ENCODE measurements around the gene ZBTB4.

DNA sequence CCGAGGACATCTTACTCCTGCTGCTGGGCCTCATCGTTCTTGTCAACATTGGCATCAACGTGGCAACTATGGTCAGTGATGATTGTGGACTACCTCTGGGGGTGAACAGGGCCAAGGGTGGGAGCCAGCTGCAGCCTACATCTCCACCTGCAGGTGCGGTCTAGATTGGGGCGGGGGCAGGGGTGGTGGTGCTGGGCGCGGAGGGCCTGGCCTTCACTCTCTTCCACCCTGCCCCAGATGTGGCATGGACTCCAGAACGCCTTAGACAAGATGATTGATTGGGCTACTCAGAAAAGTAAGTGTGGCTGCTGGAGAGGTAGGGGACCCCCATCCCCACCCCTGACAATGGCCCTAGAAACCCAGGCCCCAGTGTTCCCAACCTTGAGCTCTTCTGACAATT lies 53.7 kb downstream of the ZBTB4 start:
- TF ChIP-seq, protein P1, sequence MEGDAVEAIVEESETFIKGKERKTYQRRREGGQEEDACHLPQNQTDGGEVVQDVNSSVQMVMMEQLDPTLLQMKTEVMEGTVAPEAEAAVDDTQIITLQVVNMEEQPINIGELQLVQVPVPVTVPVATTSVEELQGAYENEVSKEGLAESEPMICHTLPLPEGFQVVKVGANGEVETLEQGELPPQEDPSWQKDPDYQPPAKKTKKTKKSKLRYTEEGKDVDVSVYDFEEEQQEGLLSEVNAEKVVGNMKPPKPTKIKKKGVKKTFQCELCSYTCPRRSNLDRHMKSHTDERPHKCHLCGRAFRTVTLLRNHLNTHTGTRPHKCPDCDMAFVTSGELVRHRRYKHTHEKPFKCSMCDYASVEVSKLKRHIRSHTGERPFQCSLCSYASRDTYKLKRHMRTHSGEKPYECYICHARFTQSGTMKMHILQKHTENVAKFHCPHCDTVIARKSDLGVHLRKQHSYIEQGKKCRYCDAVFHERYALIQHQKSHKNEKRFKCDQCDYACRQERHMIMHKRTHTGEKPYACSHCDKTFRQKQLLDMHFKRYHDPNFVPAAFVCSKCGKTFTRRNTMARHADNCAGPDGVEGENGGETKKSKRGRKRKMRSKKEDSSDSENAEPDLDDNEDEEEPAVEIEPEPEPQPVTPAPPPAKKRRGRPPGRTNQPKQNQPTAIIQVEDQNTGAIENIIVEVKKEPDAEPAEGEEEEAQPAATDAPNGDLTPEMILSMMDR (IDR thresholded peaks at IDR 0.05), result no peak
- TF ChIP-seq POLR2AphosphoS5 (IDR thresholded peaks at IDR 0.05; ENCODE audit: insufficient read depth in 1 of 2, low read depth in 1 of 2), result no peak

Measured in vagina (tissue), 2 donors.